GM23338 (cell line): ENCODE data around the gene SLC9A3. TPM values are rescaled to one million over a fixed set of nuclear protein-coding genes. Genes with fewer than 3 reads are reported as not detected.

Source experiments
- ATAC-seq: fragments of 200-7000 bp; cut with Tn5 transposase; 3 replicates; pipeline ENCODE4 v1.9.1; 2020
- DNase-seq: peaks from one replicate; pipeline ENCODE4 v3.0.0-alpha.2; 2015; ENCODE audit warnings: low spot score
- H2AFZ ChIP-seq: fragments of 200-600 bp; sonication (generic); 2 replicates; pipeline ENCODE4 v1.8.0; 2016; ENCODE audit warnings: antibody characterized with exemption, mild to moderate bottlenecking, moderate library complexity
- H3F3A ChIP-seq: fragments of 200-600 bp; sonication (generic); replicated peaks from 2 replicates; pipeline ENCODE4 v1.8.0; 2017; ENCODE audit warnings: antibody characterized with exemption, mixed run types, low read depth
- H3K27ac ChIP-seq: fragments of 200-600 bp; sonication (generic); 2 replicates; pipeline ENCODE4 v1.6.1; 2016; ENCODE audit warnings: low read depth
- H3K27me3 ChIP-seq: fragments of 200-600 bp; sonication (generic); 2 replicates; pipeline ENCODE4 v1.8.0; 2016; ENCODE audit warnings: mild to moderate bottlenecking, mixed run types, moderate library complexity; ENCODE audit not compliant: insufficient read depth
- H3K36me3 ChIP-seq: fragments of 200-600 bp; sonication (generic); 2 replicates; pipeline ENCODE4 v1.8.0; 2016; ENCODE audit warnings: mild to moderate bottlenecking; ENCODE audit not compliant: insufficient read depth
- H3K4me1 ChIP-seq: fragments of 200-600 bp; sonication (generic); 2 replicates; pipeline ENCODE4 v1.8.0; 2016; ENCODE audit warnings: mild to moderate bottlenecking, moderate library complexity; ENCODE audit not compliant: insufficient read depth
- H3K4me2 ChIP-seq: fragments of 200-600 bp; sonication (generic); 2 replicates; pipeline ENCODE4 v1.7.1; 2017; ENCODE audit warnings: mixed run types
- H3K4me3 ChIP-seq: fragments of 200-600 bp; sonication (generic); 2 replicates; pipeline ENCODE4 v1.6.1; 2016; ENCODE audit warnings: mixed run types
- H3K79me2 ChIP-seq: fragments of 200-600 bp; sonication (generic); replicated peaks from 2 replicates; pipeline ENCODE4 v1.8.0; 2017; ENCODE audit warnings: mild to moderate bottlenecking; ENCODE audit not compliant: insufficient read depth
- H3K9me2 ChIP-seq: fragments of 200-600 bp; sonication (generic); 2 replicates; pipeline ENCODE4 v1.8.0; 2017; ENCODE audit not compliant: insufficient read depth
- H4K20me1 ChIP-seq: fragments of 200-600 bp; sonication (generic); replicated peaks from 2 replicates; pipeline ENCODE4 v1.8.0; 2017; ENCODE audit warnings: mild to moderate bottlenecking; ENCODE audit not compliant: insufficient read depth
- H3K27ac Mint-ChIP-seq: 2 replicates; pipeline ENCODE4 v1.8.0; 2020; ENCODE audit warnings: inconsistent platforms, mild to moderate bottlenecking, moderate library complexity, mixed read lengths
- H3K27me3 Mint-ChIP-seq: 3 replicates; pipeline ENCODE4 v1.8.0; 2022; ENCODE audit warnings: low read depth, mild to moderate bottlenecking, moderate library complexity, mixed read lengths, inconsistent platforms; ENCODE audit not compliant: insufficient read depth, poor library complexity
- H3K36me3 Mint-ChIP-seq: 3 replicates; pipeline ENCODE4 v1.8.0; 2021; ENCODE audit warnings: low read depth, mild to moderate bottlenecking, inconsistent platforms, moderate library complexity, mixed read lengths
- H3K4me1 Mint-ChIP-seq: 3 replicates; pipeline ENCODE4 v1.8.0; 2020; ENCODE audit warnings: mild to moderate bottlenecking, inconsistent platforms, mixed read lengths
- H3K4me3 Mint-ChIP-seq: 3 replicates; pipeline ENCODE4 v1.8.0; 2021; ENCODE audit warnings: moderate library complexity, mild to moderate bottlenecking, inconsistent platforms, mixed read lengths
- H3K9me3 Mint-ChIP-seq: 3 replicates; pipeline ENCODE4 v1.8.0; 2020; ENCODE audit warnings: moderate library complexity, mild to moderate bottlenecking, inconsistent platforms, mixed read lengths
- CREB1 ChIP-seq: fragments of 250-450 bp; sonication (Bioruptor Pico); IDR thresholded peaks from 2 replicates; pipeline ENCODE4 v1.5.0; 2020; ENCODE audit warnings: low read depth, mild to moderate bottlenecking, moderate library complexity
- CTCF ChIP-seq, 2 experiments: fragments of 200-600 bp in 1 of 2; sonication (generic) in 1 of 2; conservative IDR thresholded peaks; 2 replicates each; pipeline versions ENCODE4 v1.5.1 to v1.6.1; 2016 to 2017; ENCODE audit warnings: antibody characterized with exemption in 2 of 2, low read depth in 2 of 2, mild to moderate bottlenecking in 2 of 2, moderate library complexity in 1 of 2
- ETS1 ChIP-seq: IDR thresholded peaks from 2 replicates; pipeline ENCODE4 v1.6.1; 2016; ENCODE audit warnings: antibody characterized with exemption
- EZH2 ChIP-seq: fragments of 200-600 bp; sonication (generic); IDR thresholded peaks from one replicate; pipeline ENCODE4 v1.8.0; 2017; ENCODE audit warnings: antibody characterized with exemption, mild to moderate bottlenecking, low read depth; ENCODE audit not compliant: unreplicated experiment
- JUNB ChIP-seq: IDR thresholded peaks from one replicate; pipeline ENCODE4 v1.6.1; 2016; ENCODE audit warnings: antibody characterized with exemption; ENCODE audit not compliant: unreplicated experiment
- NANOG ChIP-seq: IDR thresholded peaks from 2 replicates; pipeline ENCODE4 v1.6.1; 2016; ENCODE audit warnings: antibody characterized with exemption, borderline replicate concordance
- POLR2AphosphoS5 ChIP-seq: IDR thresholded peaks from 2 replicates; pipeline ENCODE4 v1.6.1; 2016; ENCODE audit warnings: antibody characterized with exemption, low read depth
- REST ChIP-seq: IDR thresholded peaks from one replicate; pipeline ENCODE4 v1.6.1; 2018; ENCODE audit warnings: antibody characterized with exemption; ENCODE audit not compliant: unreplicated experiment
- STAT1 ChIP-seq: IDR thresholded peaks from one replicate; pipeline ENCODE4 v1.6.1; 2016; ENCODE audit warnings: antibody characterized with exemption; ENCODE audit not compliant: unreplicated experiment
- polyA plus RNA-seq: library from polyadenylated mRNA; unstranded; fragments of >200 nt; fragmentation: Nextera tagmentation; extraction: Ambion mirVana; gene quantifications from 2 replicates; pipeline ENCODE4 v1.2.1, GENCODE V29; 2016
- total RNA-seq: library from RNA; depleted of rRNA; stranded (reverse); fragments of >200 nt; shearing (Covaris generic); gene quantifications from 2 replicates; pipeline ENCODE4 v1.2.3, GENCODE V29; 2014

Gene SLC9A3
- total and polyA plus RNA-seq, 2 experiments from 2014 or later = 0.39 to 3.1 TPM

GRCh38 chr5:430214-430925, 93.9 kb downstream of the SLC9A3 start (continued):
- TF ChIP-seq REST = no peak
- no peak for TF ChIP-seq CTCF (conservative IDR thresholded peaks at IDR 0.05; ENCODE audit: low read depth in 2 of 2)
- no peak for TF ChIP-seq POLR2AphosphoS5
- no peak for TF ChIP-seq STAT1
- no peak for TF ChIP-seq EZH2

- H3K4me1 Mint-ChIP-seq = peaks cover 5% of the 10 kb centered on the region
- Histone ChIP-seq H3K27me3 (no peaks in the 10 kb centered on the region), H3K27ac (no peak overlapping the region), H4K20me1 (no peaks in the 10 kb centered on the region), H3K4me2 (no peak overlapping the region), H3K79me2 (no peaks in the 10 kb centered on the region), H3K9me2 (peaks cover 8% of the 10 kb centered on the region), H3K36me3 (no peaks in the 10 kb centered on the region), H3K4me1 (no peaks in the 10 kb centered on the region), H2AFZ (no peak overlapping the region), H3K4me3 (no peak overlapping the region), H3F3A (no peaks in the 10 kb centered on the region)
- no peaks in the 10 kb centered on the region; the same call in 2 of the 3 replicates for H3K36me3 Mint-ChIP-seq
- DNase-seq (no peak), ATAC-seq (peak; percentile 28)
- no peak overlapping the region; the same call in 2 of the 3 replicates for H3K4me3 Mint-ChIP-seq
- no peak overlapping the region for H3K27ac Mint-ChIP-seq
- no peaks in the 10 kb centered on the region for H3K9me3 Mint-ChIP-seq
- H3K27me3 Mint-ChIP-seq = peaks cover 5% of the 10 kb centered on the region
- no peak for TF ChIP-seq STAT1
- no peak for TF ChIP-seq NANOG
- no peak for TF ChIP-seq CREB1
- TF ChIP-seq REST = no peak
- no peak for TF ChIP-seq JUNB
- no peak for TF ChIP-seq ETS1
- no peak for TF ChIP-seq CTCF (conservative IDR thresholded peaks at IDR 0.05; ENCODE audit: low read depth in 2 of 2)
Measured at GRCh38 chr5:429453-430188, 94.6 kb downstream of the SLC9A3 start.
